HEK293 (cell line): Measurements from ENCODE around the gene CIB4.

Source experiments
- CTCF ChIA-PET: fragments of 350-600 bp; formaldehyde crosslinking; extraction: SDS; loops from one replicate; lab custom pipeline; 2021; ENCODE audit warnings: antibody characterized with exemption; lab: Yijun Ruan, JAX
- POLR2A ChIA-PET: fragments of 300-600 bp; formaldehyde crosslinking; extraction: SDS; loops from one replicate; lab custom pipeline; 2020; ENCODE audit warnings: antibody characterized with exemption, inconsistent platforms; lab: Yijun Ruan, JAX
- H3K27ac ChIP-seq: fragments of 200-500 bp; sonication (Bioruptor generic); 2 replicates; pipeline ENCODE4 v1.5.1; 2014; ENCODE audit warnings: low read depth, low read length, control low read depth, inconsistent platforms; ENCODE audit errors: extremely low read depth
- H3K36me3 ChIP-seq, 2 experiments: fragments of 200-500 bp in 1 of 2; sonication (Bioruptor generic) in 1 of 2; 1 replicate in 1 of 2; 2 replicates in 1 of 2; pipeline ENCODE4 v1.5.1; 2014 to 2017; ENCODE audit warnings: inconsistent platforms in 2 of 2, low read length in 2 of 2; ENCODE audit not compliant: control insufficient read depth in 2 of 2, insufficient read depth in 1 of 2
- H3K4me1 ChIP-seq: fragments of 200-500 bp; sonication (Bioruptor generic); 2 replicates; pipeline ENCODE4 v1.5.1; 2014; ENCODE audit warnings: mild to moderate bottlenecking, low read length, inconsistent platforms; ENCODE audit not compliant: control insufficient read depth, insufficient read depth
- H3K4me3 ChIP-seq: 2 replicates; pipeline ENCODE4 v1.5.1; 2011; ENCODE audit warnings: low read depth, mild to moderate bottlenecking, control low read depth, low read length, moderate library complexity
- H3K9me3 ChIP-seq: fragments of 200-500 bp; sonication (Bioruptor generic); 2 replicates; pipeline ENCODE4 v1.5.1; 2014; ENCODE audit warnings: low read depth, low read length, inconsistent platforms; ENCODE audit not compliant: control insufficient read depth, insufficient read depth
- GLI4 ChIP-seq: fragments of 450-650 bp; formaldehyde crosslinking; IDR thresholded peaks from 2 replicates; pipeline ENCODE4 v1.5.1; 2016; ENCODE audit warnings: missing biosample characterization, missing genetic modification characterization
- GLIS2 ChIP-seq: fragments of 450-650 bp; formaldehyde crosslinking; IDR thresholded peaks from 2 replicates; pipeline ENCODE4 v1.5.1; 2016; ENCODE audit warnings: missing biosample characterization, missing genetic modification characterization
- PRDM1 ChIP-seq: fragments of 450-650 bp; formaldehyde crosslinking; IDR thresholded peaks from 2 replicates; pipeline ENCODE4; 2016; ENCODE audit warnings: missing biosample characterization, missing genetic modification characterization
- REPIN1 ChIP-seq: fragments of 450-650 bp; formaldehyde crosslinking; IDR thresholded peaks from 2 replicates; pipeline ENCODE4 v1.5.1; 2017; ENCODE audit warnings: missing biosample characterization, missing genetic modification characterization, low read depth
- SETDB1 ChIP-seq: IDR thresholded peaks from one replicate; pipeline ENCODE4 v1.6.1; 2017; ENCODE audit warnings: mild to moderate bottlenecking, low read length, moderate library complexity, mixed read lengths; ENCODE audit not compliant: insufficient read length
- YY2 ChIP-seq: fragments of 450-650 bp; formaldehyde crosslinking; IDR thresholded peaks from 2 replicates; pipeline ENCODE4 v1.5.1; 2016; ENCODE audit warnings: missing biosample characterization, missing genetic modification characterization
- ZFP37 ChIP-seq: fragments of 450-650 bp; formaldehyde crosslinking; IDR thresholded peaks from 2 replicates; pipeline ENCODE4 v1.5.1; 2016; ENCODE audit warnings: missing biosample characterization, missing genetic modification characterization
- ZIC2 ChIP-seq: fragments of 450-650 bp; formaldehyde crosslinking; IDR thresholded peaks from 2 replicates; pipeline ENCODE4 v1.5.1; 2016; ENCODE audit warnings: missing biosample characterization, missing genetic modification characterization
- ZNF133 ChIP-seq: fragments of 450-650 bp; formaldehyde crosslinking; IDR thresholded peaks from 2 replicates; pipeline ENCODE4 v1.5.1; 2016; ENCODE audit warnings: missing biosample characterization, missing genetic modification characterization
- ZNF23 ChIP-seq: fragments of 450-650 bp; formaldehyde crosslinking; IDR thresholded peaks from 2 replicates; pipeline ENCODE4 v1.5.1; 2016; ENCODE audit warnings: missing biosample characterization, missing genetic modification characterization, borderline replicate concordance
- ZNF341 ChIP-seq: fragments of 450-650 bp; formaldehyde crosslinking; IDR thresholded peaks from 2 replicates; pipeline ENCODE4; 2016; ENCODE audit warnings: low read depth, missing biosample characterization, missing genetic modification characterization
- ZNF529 ChIP-seq: fragments of 450-650 bp; formaldehyde crosslinking; IDR thresholded peaks from 2 replicates; pipeline ENCODE4 v1.5.1; 2017; ENCODE audit warnings: missing genetic modification characterization, missing biosample characterization; ENCODE audit not compliant: insufficient replicate concordance
- ZNF830 ChIP-seq: fragments of 450-650 bp; IDR thresholded peaks from 2 replicates; pipeline ENCODE4 v1.5.0; 2018; ENCODE audit warnings: missing biosample characterization, missing genetic modification characterization, low read depth, mild to moderate bottlenecking, moderate library complexity
- ZSCAN16 ChIP-seq: fragments of 450-650 bp; formaldehyde crosslinking; IDR thresholded peaks from 2 replicates; pipeline ENCODE4 v1.5.1; 2016; ENCODE audit warnings: missing biosample characterization, missing genetic modification characterization
- TF ChIP-seq, protein P1 (sequence below): fragments of 450-650 bp; formaldehyde crosslinking; IDR thresholded peaks from 2 replicates; pipeline ENCODE4 v1.5.1; 2016; ENCODE audit warnings: missing biosample characterization, missing genetic modification characterization

Gene CIB4

DNA sequence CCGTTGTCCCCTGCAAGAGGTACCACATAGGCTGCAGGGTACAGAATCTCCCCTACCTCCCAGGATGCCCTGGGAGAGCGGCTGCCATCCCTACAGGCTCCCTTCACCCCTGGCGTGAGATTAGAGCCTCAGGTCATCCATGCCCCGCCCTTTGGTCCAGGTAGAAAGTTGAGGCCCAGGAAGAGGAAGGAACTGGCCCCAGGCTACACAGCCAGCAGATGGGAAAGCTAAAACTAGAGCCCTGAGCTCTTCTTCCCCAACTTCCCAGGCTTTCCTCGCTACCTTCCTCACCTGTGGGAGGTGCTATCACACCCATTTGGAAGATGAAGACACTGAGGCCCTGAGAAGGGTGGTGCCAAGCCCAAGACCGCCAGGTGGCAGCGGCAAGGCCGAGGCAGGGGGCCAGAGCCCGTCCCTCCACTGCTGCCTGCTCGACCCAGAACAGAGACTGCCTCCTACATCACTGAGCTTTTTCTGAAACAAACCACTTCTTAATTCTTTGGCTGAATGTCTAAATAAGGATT lies 25.8 kb downstream of the CIB4 start (continued):
- no peak for TF ChIP-seq PRDM1 (tag by site-specific recombination)
- no peak for TF ChIP-seq YY2 (tag by site-specific recombination)
- TF ChIP-seq REPIN1 (tag by site-specific recombination) = no peak

DNA sequence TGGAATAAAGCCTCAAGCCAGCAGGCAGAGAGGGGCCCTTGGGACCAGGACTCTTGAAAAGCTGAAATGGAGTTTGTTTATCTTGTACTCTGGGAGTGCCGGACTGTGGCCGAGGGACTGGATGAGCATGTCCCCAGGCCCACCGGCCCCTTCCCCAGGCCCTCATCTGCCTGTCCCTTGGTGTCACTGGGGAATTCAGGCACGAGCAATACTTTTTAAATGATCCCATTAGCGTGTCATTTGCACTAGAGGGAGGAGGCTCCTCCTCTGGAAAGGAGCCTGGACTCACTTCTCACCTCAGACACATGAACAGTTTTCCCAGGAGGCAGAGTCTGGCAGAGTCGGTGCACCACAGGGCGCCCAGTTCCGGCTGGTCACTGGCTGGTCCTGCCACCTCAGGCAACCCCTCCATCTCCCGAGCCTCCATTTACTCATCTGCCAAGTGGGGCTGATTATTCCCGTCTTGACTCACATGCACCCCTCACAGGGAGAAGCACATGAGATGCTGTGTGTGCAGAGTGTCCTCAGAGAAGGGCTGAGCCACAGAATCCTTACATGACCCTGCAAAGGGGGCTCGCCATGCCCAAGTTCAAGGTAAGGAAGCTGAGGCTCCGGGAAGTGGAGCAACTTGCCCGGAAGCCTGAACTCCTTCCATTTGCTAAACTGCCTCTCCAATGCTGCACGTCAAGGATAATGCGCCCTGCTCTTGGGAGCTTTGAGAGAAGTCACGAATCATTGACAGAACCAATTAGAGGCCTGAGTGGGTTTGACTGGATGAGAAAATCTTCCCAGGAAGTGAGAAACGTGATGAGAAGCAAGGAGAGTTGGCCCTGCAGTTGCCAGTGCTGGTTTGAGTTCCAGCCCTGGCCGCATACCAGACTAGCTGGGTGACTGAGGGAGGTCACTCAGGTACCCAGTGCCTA lies 26.7 kb downstream of the CIB4 start:
- ChIA-PET POLR2A (no interaction called here), CTCF (interaction anchor here (0.9 to 1.9 kb wide), 3 partner anchors 9 to 232 kb away, joined by 3 to 11 read pairs (median 10); no protein-coding TSS in a partner anchor)
- TF ChIP-seq GLIS2 (tag by site-specific recombination) (no peak), ZNF830 (tag by site-specific recombination) (no peak), ZFP37 (tag by site-specific recombination) (no peak), GLI4 (tag by site-specific recombination) (no peak), ZNF23 (tag by site-specific recombination) (no peak)
- TF ChIP-seq, protein P1, sequence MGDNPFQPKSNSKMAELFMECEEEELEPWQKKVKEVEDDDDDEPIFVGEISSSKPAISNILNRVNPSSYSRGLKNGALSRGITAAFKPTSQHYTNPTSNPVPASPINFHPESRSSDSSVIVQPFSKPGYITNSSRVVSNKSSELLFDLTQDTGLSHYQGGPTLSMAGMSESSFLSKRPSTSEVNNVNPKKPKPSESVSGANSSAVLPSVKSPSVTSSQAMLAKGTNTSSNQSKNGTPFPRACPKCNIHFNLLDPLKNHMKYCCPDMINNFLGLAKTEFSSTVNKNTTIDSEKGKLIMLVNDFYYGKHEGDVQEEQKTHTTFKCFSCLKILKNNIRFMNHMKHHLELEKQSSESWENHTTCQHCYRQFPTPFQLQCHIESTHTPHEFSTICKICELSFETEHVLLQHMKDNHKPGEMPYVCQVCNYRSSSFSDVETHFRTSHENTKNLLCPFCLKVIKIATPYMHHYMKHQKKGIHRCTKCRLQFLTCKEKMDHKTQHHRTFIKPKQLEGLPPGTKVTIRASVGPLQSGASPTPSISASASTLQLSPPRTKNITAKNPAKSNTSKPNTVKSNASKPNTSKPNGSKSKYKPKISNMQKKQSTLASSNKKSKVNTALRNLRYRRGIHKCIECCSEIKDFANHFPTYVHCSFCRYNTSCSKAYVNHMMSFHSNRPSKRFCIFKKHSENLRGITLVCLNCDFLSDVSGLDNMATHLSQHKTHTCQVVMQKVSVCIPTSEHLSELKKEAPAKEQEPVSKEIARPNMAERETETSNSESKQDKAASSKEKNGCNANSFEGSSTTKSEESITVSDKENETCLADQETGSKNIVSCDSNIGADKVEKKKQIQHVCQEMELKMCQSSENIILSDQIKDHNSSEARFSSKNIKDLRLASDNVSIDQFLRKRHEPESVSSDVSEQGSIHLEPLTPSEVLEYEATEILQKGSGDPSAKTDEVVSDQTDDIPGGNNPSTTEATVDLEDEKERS (tag by site-specific recombination) = no peak

DNA sequence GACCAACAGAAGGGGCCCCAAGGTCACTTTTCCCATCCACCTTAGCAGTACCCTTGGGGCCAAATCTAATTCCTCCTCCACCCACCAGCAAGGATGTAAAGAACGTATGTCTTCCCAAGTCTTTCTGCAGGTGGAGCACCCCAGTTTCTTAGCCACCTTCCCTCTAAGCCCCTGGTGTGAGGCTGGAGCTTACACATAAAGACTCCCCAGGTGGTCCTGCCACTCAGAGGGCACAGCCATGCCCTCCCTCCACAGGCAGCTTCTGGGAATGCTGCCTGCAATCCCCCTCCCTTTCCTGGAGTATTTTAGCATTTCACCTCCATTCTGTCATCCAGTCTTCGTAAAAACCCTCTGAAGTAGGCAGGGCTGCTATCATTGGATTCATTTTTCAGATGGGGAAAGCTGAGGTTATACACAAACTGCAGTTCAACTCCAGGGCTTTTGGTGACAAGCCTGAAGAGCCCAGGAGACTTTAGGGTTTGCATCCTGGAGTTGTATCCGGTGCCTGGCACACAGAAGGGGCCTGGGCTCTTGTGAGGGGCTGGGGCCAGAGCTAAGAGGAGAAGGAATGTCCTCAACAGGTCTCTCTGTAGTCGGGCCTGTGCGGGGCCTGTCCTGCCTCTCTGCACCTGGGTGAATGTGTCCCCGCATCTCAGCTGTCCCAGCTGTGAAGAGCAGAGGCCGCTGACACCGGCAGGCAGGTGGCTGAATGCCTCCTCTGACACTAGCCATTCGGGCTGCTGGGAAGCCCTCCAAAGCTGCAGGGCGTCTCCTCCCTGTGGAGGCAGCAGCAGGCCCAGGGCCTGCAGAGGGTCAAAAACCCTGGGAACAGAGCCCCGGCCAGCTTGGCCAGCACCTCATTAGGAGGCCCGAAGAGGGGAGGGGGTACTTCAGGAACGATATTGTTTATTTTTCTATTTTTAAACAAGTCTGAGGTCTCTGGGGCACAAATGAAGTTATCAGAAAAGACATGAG lies 27.6 kb downstream of the CIB4 start:
- TF ChIP-seq ZNF341 (tag by site-specific recombination) (peak; percentile 64), SETDB1 (no peak), ZSCAN16 (no peak), ZNF133 (tag by site-specific recombination) (no peak), ZNF529 (tag by site-specific recombination) (no peak), ZIC2 (peak; percentile 90)
- ChIA-PET POLR2A (no interaction called here), CTCF (interaction anchor here (1.1 to 1.4 kb wide), 3 partner anchors 36 to 132 kb away, joined by 3 to 6 read pairs (median 3); no protein-coding TSS in a partner anchor)
- peaks cover 6% of the 10 kb centered on the region; the same call in 1 of the 2 replicates for H3K4me1 ChIP-seq
- H3K27ac ChIP-seq = peak overlapping the region; percentile 38
- H3K9me3 ChIP-seq = no peaks in the 10 kb centered on the region
- H3K4me3 ChIP-seq = no peak overlapping the region
- no peaks in the 10 kb centered on the region for H3K36me3 ChIP-seq

More for the DNA sequence above, 26.7 kb downstream of the CIB4 start:
- H3K36me3 ChIP-seq = no peaks in the 10 kb centered on the region
- H3K4me1 ChIP-seq = peaks cover 6% of the 10 kb centered on the region; the same call in 1 of the 2 replicates
- H3K27ac ChIP-seq = no peak overlapping the region
- H3K9me3 ChIP-seq = no peaks in the 10 kb centered on the region
- no peak overlapping the region for H3K4me3 ChIP-seq
